Peyer's patch (tissue), 4 donors: Measurements from ENCODE around the gene SHISA9.

Experiments used
- CTCF ChIP-seq, 6 experiments: fragments of 450-650 bp in 4 of 6; fragments of 200-600 bp in 2 of 6; sonication (generic) in 1 of 6; IDR thresholded peaks; one replicate each; pipeline ENCODE4 v1.5.1; 2017 to 2019; ENCODE audit warnings: antibody characterized with exemption in 6 of 6, mild to moderate bottlenecking in 3 of 6, moderate library complexity in 1 of 6
- POLR2A ChIP-seq, 2 donors: fragments of 450-650 bp; IDR thresholded peaks; one replicate each; pipeline ENCODE4 v1.5.1; 2017; ENCODE audit warnings: antibody characterized with exemption in 2 of 2, mild to moderate bottlenecking in 2 of 2, moderate library complexity in 2 of 2

- no peak for TF ChIP-seq POLR2A (IDR thresholded peaks at IDR 0.05)
- no peak for TF ChIP-seq CTCF (IDR thresholded peaks at IDR 0.05)
Measured at GRCh38 chr16:12944300-12944699, 42.9 kb downstream of the SHISA9 start.
